A673 (cell line): ENCODE results near the gene SLC45A3. TPM values are rescaled to one million over a fixed set of nuclear protein-coding genes. Genes with fewer than 3 reads are reported as not detected.

Experiments used
- BruUV-seq: library from RNA; stranded (reverse); fragments of 400-500 nt; replicated peaks from 2 replicates; lab custom pipeline; 2021; lab: Mats Ljungman, UMichigan
- CTCF ChIA-PET: fragments of 300-600 bp; sonication (Branson Sonifier 250); formaldehyde crosslinking; loops from one replicate; lab custom pipeline; 2022; ENCODE audit warnings: antibody characterized with exemption; lab: Charles Lee
- POLR2A ChIA-PET: fragments of 300-600 bp; sonication (Branson Sonifier 250); formaldehyde crosslinking; loops from one replicate; lab custom pipeline; 2022; ENCODE audit warnings: antibody characterized with exemption; ENCODE audit not compliant: low non-redundant PET; lab: Charles Lee
- DNase-seq: peaks from one replicate; pipeline ENCODE4 v3.0.0-alpha.2; 2015; ENCODE audit warnings: low spot score
- H3K27ac ChIP-seq: fragments of 200-600 bp; sonication (generic); 2 replicates; pipeline ENCODE4 v1.5.1; 2016; ENCODE audit warnings: mixed run types, low read depth, mild to moderate bottlenecking, mixed read lengths, antibody characterized with exemption, low read length; ENCODE audit not compliant: poor library complexity, severe bottlenecking
- H3K27me3 ChIP-seq: fragments of 200-600 bp; sonication (generic); replicated peaks from 2 replicates; pipeline ENCODE4 v1.6.1; 2017; ENCODE audit warnings: mixed run types, low read depth, mild to moderate bottlenecking, mixed read lengths, antibody characterized with exemption, low read length; ENCODE audit not compliant: insufficient read depth, poor library complexity
- H3K36me3 ChIP-seq: fragments of 200-600 bp; sonication (generic); 2 replicates; pipeline ENCODE4 v1.6.1; 2016; ENCODE audit warnings: mixed run types, mild to moderate bottlenecking, mixed read lengths, antibody characterized with exemption, low read length; ENCODE audit not compliant: insufficient read depth, poor library complexity, severe bottlenecking
- H3K4me1 ChIP-seq: fragments of 200-600 bp; sonication (generic); 2 replicates; pipeline ENCODE4 v1.6.1; 2017; ENCODE audit warnings: mixed run types, mild to moderate bottlenecking, mixed read lengths, antibody characterized with exemption, low read length; ENCODE audit not compliant: insufficient read depth, poor library complexity, severe bottlenecking
- H3K4me3 ChIP-seq: fragments of 200-600 bp; sonication (generic); 2 replicates; pipeline ENCODE4 v1.5.1; 2016; ENCODE audit warnings: low read depth, mixed run types, mild to moderate bottlenecking, mixed read lengths, low read length; ENCODE audit not compliant: poor library complexity, severe bottlenecking
- H3K9me3 ChIP-seq: fragments of 200-600 bp; sonication (generic); 2 replicates; pipeline ENCODE4 v1.6.1; 2016; ENCODE audit warnings: mixed run types, low read depth, mild to moderate bottlenecking, mixed read lengths, antibody characterized with exemption, low read length; ENCODE audit not compliant: poor library complexity, severe bottlenecking
- CTCF ChIP-seq: fragments of 300-800, 200-600 bp; sonication (generic); conservative IDR thresholded peaks from 2 replicates; pipeline ENCODE4 v1.5.1; 2017; ENCODE audit warnings: low read depth, mild to moderate bottlenecking, antibody characterized with exemption, low read length, moderate library complexity, mixed read lengths
- EZH2 ChIP-seq: fragments of 200-600 bp; sonication (generic); IDR thresholded peaks from 2 replicates; pipeline ENCODE4 v1.6.1; 2017; ENCODE audit warnings: borderline replicate concordance, low read depth, mild to moderate bottlenecking, mixed read lengths, antibody characterized with exemption, low read length; ENCODE audit not compliant: poor library complexity, severe bottlenecking
- intact Hi-C: fragments of 100-400 bp; cut with micrococcal nuclease; formaldehyde crosslinking; loops from one replicate; pipeline ENCODE4 v1.10.0; 2022; ENCODE audit not compliant: unreplicated experiment
- total RNA-seq: library from RNA; stranded (reverse); gene quantifications from 2 replicates; pipeline ENCODE4 v1.2.3, GENCODE V29; 2021

The SLC45A3 gene
- total RNA-seq, 1 experiment from 2014 or later, result 8.5 TPM

- no peak for DNase-seq
- no peaks in the 10 kb centered on the region for H3K36me3 ChIP-seq
- no peaks in the 10 kb centered on the region for H3K9me3 ChIP-seq
- ChIA-PET POLR2A (no interaction called here), CTCF (no interaction called here)
- TF ChIP-seq CTCF, result no peak
- TF ChIP-seq EZH2, result no peak
- BruUV-seq, result no TSS peak
- intact Hi-C loops, result no loop called here
- no peak overlapping the region for H3K4me3 ChIP-seq
- H3K4me1 ChIP-seq, result no peaks in the 10 kb centered on the region
- H3K27ac ChIP-seq, result no peak overlapping the region
- no peaks in the 10 kb centered on the region for H3K27me3 ChIP-seq
Measured at GRCh38 chr1:205665201-205666045, 14.9 kb downstream of the SLC45A3 start.

- no TSS peak for BruUV-seq
- ChIA-PET POLR2A (no interaction called here), CTCF (no interaction called here)
- Histone ChIP-seq H3K9me3 (no peaks in the 10 kb centered on the region), H3K4me3 (no peak overlapping the region), H3K27me3 (no peaks in the 10 kb centered on the region), H3K36me3 (no peaks in the 10 kb centered on the region), H3K4me1 (no peaks in the 10 kb centered on the region), H3K27ac (no peak overlapping the region)
- DNase-seq, result no peak
- TF ChIP-seq EZH2, result no peak
- TF ChIP-seq CTCF, result no peak
- intact Hi-C loops, result no loop called here
Measured at GRCh38 chr1:205664399-205665017, 15.8 kb downstream of the SLC45A3 start.

GRCh38 chr1:205663286-205663936, 16.9 kb downstream of the SLC45A3 start:
- Histone ChIP-seq H3K27me3 (no peaks in the 10 kb centered on the region), H3K36me3 (no peaks in the 10 kb centered on the region), H3K4me1 (no peaks in the 10 kb centered on the region), H3K9me3 (no peaks in the 10 kb centered on the region), H3K4me3 (no peak overlapping the region), H3K27ac (no peak overlapping the region)
- no peak for DNase-seq
- no TSS peak for BruUV-seq
- TF ChIP-seq EZH2, result no peak
- TF ChIP-seq CTCF, result no peak
- intact Hi-C loops, result no loop called here
- POLR2A ChIA-PET, result no interaction called here
- CTCF ChIA-PET, result no interaction called here
